ENCODE results near the gene ALK. TPM values are rescaled to one million over a fixed set of nuclear protein-coding genes. Genes with fewer than 3 reads are reported as not detected.

The ALK gene
- total RNA-seq, 1 donor from 2014 or later: 9.6 TPM

DNA sequence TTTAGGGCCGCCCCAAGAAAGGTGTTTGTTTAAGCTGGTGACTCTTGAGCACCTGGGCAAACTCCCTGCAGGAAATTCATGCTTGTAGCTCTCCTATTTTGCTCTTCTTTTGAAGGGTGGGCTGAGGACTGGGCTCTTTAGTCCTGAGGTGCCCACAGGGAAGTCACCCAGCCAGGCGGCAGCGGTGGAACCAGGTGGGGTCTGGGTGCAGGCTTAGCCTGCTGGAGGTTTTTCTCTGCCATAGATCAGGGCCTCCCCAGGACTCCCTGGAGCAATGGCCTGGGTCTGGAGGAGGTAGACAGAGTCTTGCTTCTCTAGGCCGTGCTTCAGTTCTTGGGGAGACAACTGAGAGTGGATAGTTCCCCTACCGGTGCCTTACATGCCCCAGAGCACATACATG is 706.3 kb downstream of the ALK start:
- Mint-ChIP-seq H3K36me3 (ENCODE audit: unreplicated experiment) (no peaks in the 10 kb centered on the region), H3K9me3 (ENCODE audit: unreplicated experiment) (no peaks in the 10 kb centered on the region), H3K4me1 (ENCODE audit: low read depth, unreplicated experiment) (peaks cover 8% of the 10 kb centered on the region), H3K4me3 (ENCODE audit: unreplicated experiment) (no peak overlapping the region), H3K27ac (ENCODE audit: unreplicated experiment) (no peak overlapping the region), H3K27me3 (ENCODE audit: unreplicated experiment) (peaks cover 3% of the 10 kb centered on the region)
- no peak for DNase-seq
- TF ChIP-seq CTCF (IDR thresholded peaks at IDR 0.05; ENCODE audit: partially characterized antibody, unreplicated experiment): no peak

GRCh38 chr2:29213888-29214291 is 707.5 kb downstream of the ALK start:
- no peak for TF ChIP-seq CTCF (IDR thresholded peaks at IDR 0.05; ENCODE audit: partially characterized antibody, unreplicated experiment)
- Mint-ChIP-seq H3K27me3 (ENCODE audit: unreplicated experiment) (peaks cover under 1% of the 10 kb centered on the region), H3K4me3 (ENCODE audit: unreplicated experiment) (no peak overlapping the region), H3K4me1 (ENCODE audit: low read depth, unreplicated experiment) (peaks cover 8% of the 10 kb centered on the region), H3K9me3 (ENCODE audit: unreplicated experiment) (no peaks in the 10 kb centered on the region), H3K27ac (ENCODE audit: unreplicated experiment) (no peak overlapping the region), H3K36me3 (ENCODE audit: unreplicated experiment) (no peaks in the 10 kb centered on the region)
- no peak for DNase-seq

DNA sequence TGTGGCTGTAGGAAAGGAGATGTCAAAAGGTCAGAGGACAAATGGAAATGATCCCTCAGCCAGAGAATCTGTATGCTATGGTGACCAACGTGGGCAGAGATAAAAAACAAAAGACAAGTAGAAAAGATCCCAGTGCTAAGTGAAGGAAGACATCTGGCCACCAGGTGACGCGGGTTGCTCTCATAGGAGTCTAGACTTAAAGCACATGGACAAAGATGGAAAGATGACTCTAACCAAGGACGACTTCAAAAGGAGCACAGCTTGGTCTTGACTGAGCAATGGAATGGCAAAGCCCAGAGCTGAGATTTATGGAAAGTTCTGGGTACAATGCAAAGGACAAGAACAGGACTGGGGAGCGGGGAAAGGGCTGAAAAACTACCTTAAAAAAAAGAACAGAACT is 709.4 kb downstream of the ALK start:
- no peak overlapping the region for H3K4me3 Mint-ChIP-seq (ENCODE audit: unreplicated experiment)
- TF ChIP-seq CTCF (IDR thresholded peaks at IDR 0.05; ENCODE audit: partially characterized antibody, unreplicated experiment): no peak
- H3K9me3 Mint-ChIP-seq (ENCODE audit: unreplicated experiment): no peaks in the 10 kb centered on the region
- peaks cover 8% of the 10 kb centered on the region for H3K4me1 Mint-ChIP-seq (ENCODE audit: low read depth, unreplicated experiment)
- no peak overlapping the region for H3K27ac Mint-ChIP-seq (ENCODE audit: unreplicated experiment)
- peaks cover 2% of the 10 kb centered on the region for H3K27me3 Mint-ChIP-seq (ENCODE audit: unreplicated experiment)
- no peaks in the 10 kb centered on the region for H3K36me3 Mint-ChIP-seq (ENCODE audit: unreplicated experiment)
- DNase-seq: no peak

- TF ChIP-seq CTCF (IDR thresholded peaks at IDR 0.05; ENCODE audit: partially characterized antibody, unreplicated experiment): no peak
- Mint-ChIP-seq H3K9me3 (ENCODE audit: unreplicated experiment) (no peaks in the 10 kb centered on the region), H3K4me3 (ENCODE audit: unreplicated experiment) (no peak overlapping the region), H3K4me1 (ENCODE audit: low read depth, unreplicated experiment) (peaks cover 6% of the 10 kb centered on the region), H3K36me3 (ENCODE audit: unreplicated experiment) (no peaks in the 10 kb centered on the region), H3K27ac (ENCODE audit: unreplicated experiment) (no peak overlapping the region), H3K27me3 (ENCODE audit: unreplicated experiment) (peaks cover 2% of the 10 kb centered on the region)
- no peak for DNase-seq
These were observed 711.8 kb downstream of the ALK start for GRCh38 chr2:29209551-29209950.

- H3K9me3 Mint-ChIP-seq (ENCODE audit: unreplicated experiment): no peaks in the 10 kb centered on the region
- H3K4me3 Mint-ChIP-seq (ENCODE audit: unreplicated experiment): no peak overlapping the region
- peaks cover 2% of the 10 kb centered on the region for H3K4me1 Mint-ChIP-seq (ENCODE audit: low read depth, unreplicated experiment)
- no peaks in the 10 kb centered on the region for H3K36me3 Mint-ChIP-seq (ENCODE audit: unreplicated experiment)
- no peak for TF ChIP-seq CTCF (IDR thresholded peaks at IDR 0.05; ENCODE audit: partially characterized antibody, unreplicated experiment)
- peaks cover 2% of the 10 kb centered on the region for H3K27me3 Mint-ChIP-seq (ENCODE audit: unreplicated experiment)
- DNase-seq: no peak
- H3K27ac Mint-ChIP-seq (ENCODE audit: unreplicated experiment): no peak overlapping the region
These were observed 713.8 kb downstream of the ALK start for GRCh38 chr2:29207352-29208148.

Data from glutamatergic neuron (in vitro differentiated cells).